Activated CD4-positive, alpha-beta T cell treated with anti-CD3 and anti-CD28 coated beads for 36 hours (primary cell): ENCODE data around the gene PKNOX2. TPM values are rescaled to one million over a fixed set of nuclear protein-coding genes. Genes with fewer than 3 reads are reported as not detected.

Experiments
- ATAC-seq: fragments of 200-7000 bp; cut with Tn5 transposase; one replicate; pipeline ENCODE4 v1.10.0; 2021; ENCODE audit warnings: mild to moderate bottlenecking, moderate library complexity
- CTCF ChIA-PET: fragments of 350-600 bp; sonication (Branson Sonifier 250); formaldehyde crosslinking; loops from one replicate; lab custom pipeline; 2021; ENCODE audit warnings: antibody characterized with exemption; lab: Charles Lee
- POLR2A ChIA-PET: fragments of 350-600 bp; sonication (Branson Sonifier 250); formaldehyde crosslinking; loops from one replicate; lab custom pipeline; 2021; ENCODE audit warnings: antibody characterized with exemption, inconsistent platforms; lab: Charles Lee
- DNase-seq: peaks from one replicate; pipeline ENCODE4 v3.0.0-alpha.2; 2020
- H3K27ac Mint-ChIP-seq: one replicate; pipeline ENCODE4 v1.8.0; 2021; ENCODE audit warnings: mixed read lengths
- H3K27me3 Mint-ChIP-seq: one replicate; pipeline ENCODE4 v1.8.0; 2021; ENCODE audit warnings: mixed read lengths
- H3K36me3 Mint-ChIP-seq: one replicate; pipeline ENCODE4 v1.8.0; 2021; ENCODE audit warnings: low read depth, mixed read lengths
- H3K4me1 Mint-ChIP-seq: one replicate; pipeline ENCODE4 v1.8.0; 2021; ENCODE audit warnings: mixed read lengths
- H3K4me3 Mint-ChIP-seq: one replicate; pipeline ENCODE4 v1.8.0; 2021; ENCODE audit warnings: mild to moderate bottlenecking, moderate library complexity, mixed read lengths
- H3K9me3 Mint-ChIP-seq: one replicate; pipeline ENCODE4 v1.8.0; 2021; ENCODE audit warnings: low read depth, mixed read lengths
- intact Hi-C, 2 experiments: fragments of 100-400 bp; cut with DNase I in 1 of 2; cut with micrococcal nuclease in 1 of 2; formaldehyde crosslinking; loops; one replicate each; pipeline versions ENCODE4 v1.14.2 to v1.15.1; 2022 to 2024; cut with DNase I, micrococcal nuclease
- total RNA-seq, 2 experiments: library from RNA; stranded (reverse); gene quantifications; one replicate each; pipeline ENCODE4 v1.2.3, GENCODE V29; 2021

Gene PKNOX2
- total RNA-seq, 2 experiments from 2014 or later, result not detected

DNA sequence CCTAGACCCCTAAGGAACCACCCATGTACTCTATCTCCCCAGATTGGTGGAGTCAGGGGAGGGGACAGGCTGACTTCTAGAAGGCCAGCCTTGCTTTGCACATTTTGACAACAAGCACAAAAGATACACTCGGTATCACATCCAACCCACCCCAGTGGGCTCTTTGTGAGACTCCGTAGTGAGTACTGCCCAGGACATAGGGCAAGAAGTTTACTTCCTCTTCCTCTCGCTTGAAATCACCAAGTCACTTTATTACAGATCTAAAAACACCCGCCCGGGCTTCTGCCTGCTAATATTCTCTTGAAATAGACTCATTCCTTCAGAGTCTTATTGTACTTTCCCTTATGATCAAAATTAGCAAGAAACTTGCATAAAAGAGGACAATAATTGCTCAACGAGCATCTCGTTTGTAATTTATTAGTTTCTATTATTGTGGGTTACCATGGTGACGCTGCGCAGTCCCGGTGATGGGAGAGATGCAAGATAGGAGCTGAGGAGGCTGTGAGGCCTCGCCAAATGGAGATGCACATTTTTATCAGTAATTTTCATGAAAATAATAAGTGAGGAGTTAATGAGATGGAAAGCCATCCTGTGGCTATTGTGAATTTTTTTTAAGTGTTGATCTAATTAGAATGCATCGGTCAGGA is 234.6 kb downstream of the PKNOX2 start:
- peaks cover 41% of the 10 kb centered on the region for H3K27me3 Mint-ChIP-seq
- CTCF ChIA-PET, result no interaction called here

DNA sequence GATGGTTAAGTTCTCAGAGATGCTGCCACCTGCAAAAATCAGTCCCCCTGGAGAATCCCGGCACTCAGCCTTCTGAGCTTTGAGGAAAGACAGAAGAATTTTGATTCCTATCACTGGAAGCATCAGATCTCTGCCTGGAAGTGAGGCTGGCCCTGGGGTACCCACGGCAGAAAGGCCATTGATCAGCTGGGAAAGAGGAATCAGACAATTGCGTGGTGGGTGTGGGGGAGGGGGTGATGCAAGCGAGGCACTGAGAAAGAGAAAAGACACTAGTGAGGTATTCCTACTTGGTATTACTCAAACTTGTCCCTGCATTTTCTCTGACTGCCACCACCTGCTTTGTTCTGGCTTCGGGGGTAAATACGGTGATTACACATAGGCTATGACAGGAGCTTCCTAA is 235.4 kb downstream of the PKNOX2 start:
- intact Hi-C loops, result loop anchor here in 1 of 2 experiments (10.0 kb wide), 1 partner anchor 305 kb away; no protein-coding TSS in a partner anchor
- CTCF ChIA-PET, result interaction anchor here (1.0 kb wide), 1 partner anchor 15 kb away, joined by 3 read pairs; no protein-coding TSS in a partner anchor
- Mint-ChIP-seq H3K36me3 (no peaks in the 10 kb centered on the region), H3K27me3 (peaks cover 45% of the 10 kb centered on the region), H3K9me3 (no peaks in the 10 kb centered on the region), H3K4me1 (peaks cover under 1% of the 10 kb centered on the region), H3K4me3 (no peak overlapping the region), H3K27ac (no peak overlapping the region)
- POLR2A ChIA-PET, result no interaction called here
- no peak for DNase-seq
- no peak for ATAC-seq

More for the DNA sequence above, 234.6 kb downstream of the PKNOX2 start:
- POLR2A ChIA-PET, result no interaction called here
- no peak overlapping the region for H3K27ac Mint-ChIP-seq
- H3K9me3 Mint-ChIP-seq, result no peaks in the 10 kb centered on the region
- H3K4me1 Mint-ChIP-seq, result no peaks in the 10 kb centered on the region
- H3K4me3 Mint-ChIP-seq, result no peak overlapping the region
- no peak for ATAC-seq
- no peaks in the 10 kb centered on the region for H3K36me3 Mint-ChIP-seq
- intact Hi-C loops, result no loop called here
- no peak for DNase-seq

DNA sequence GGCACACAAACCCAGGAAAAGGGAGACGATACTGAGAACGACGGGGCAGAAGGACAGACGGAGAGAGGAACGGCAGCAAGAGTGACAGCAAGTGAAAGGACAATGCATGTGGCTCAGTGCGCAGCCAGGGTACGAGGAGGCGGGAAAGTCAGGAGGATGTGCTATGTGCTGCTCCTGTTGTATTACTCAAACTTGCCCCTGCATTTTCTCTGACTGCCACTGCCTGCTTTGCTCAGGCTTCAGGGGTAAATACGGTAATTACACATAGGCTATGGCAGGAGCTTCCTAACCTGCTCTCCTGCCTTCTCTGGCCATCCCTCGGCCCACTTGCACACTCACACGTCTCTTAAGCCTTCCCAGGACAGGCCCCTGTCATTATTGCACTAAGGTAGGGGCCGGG is 236.7 kb downstream of the PKNOX2 start:
- POLR2A ChIA-PET, result no interaction called here
- Mint-ChIP-seq H3K4me1 (peaks cover 2% of the 10 kb centered on the region), H3K4me3 (no peak overlapping the region), H3K36me3 (no peaks in the 10 kb centered on the region), H3K27ac (no peak overlapping the region), H3K27me3 (peaks cover 49% of the 10 kb centered on the region), H3K9me3 (no peaks in the 10 kb centered on the region)
- no peak for DNase-seq
- ATAC-seq, result no peak
- CTCF ChIA-PET, result interaction anchor here (1.0 kb wide), 2 partner anchors 13 to 331 kb away, joined by 3 to 4 read pairs; no protein-coding TSS in a partner anchor
- intact Hi-C loops, result loop anchor here in 1 of 2 experiments (10.0 kb wide), 1 partner anchor 306 kb away; no protein-coding TSS in a partner anchor

DNA sequence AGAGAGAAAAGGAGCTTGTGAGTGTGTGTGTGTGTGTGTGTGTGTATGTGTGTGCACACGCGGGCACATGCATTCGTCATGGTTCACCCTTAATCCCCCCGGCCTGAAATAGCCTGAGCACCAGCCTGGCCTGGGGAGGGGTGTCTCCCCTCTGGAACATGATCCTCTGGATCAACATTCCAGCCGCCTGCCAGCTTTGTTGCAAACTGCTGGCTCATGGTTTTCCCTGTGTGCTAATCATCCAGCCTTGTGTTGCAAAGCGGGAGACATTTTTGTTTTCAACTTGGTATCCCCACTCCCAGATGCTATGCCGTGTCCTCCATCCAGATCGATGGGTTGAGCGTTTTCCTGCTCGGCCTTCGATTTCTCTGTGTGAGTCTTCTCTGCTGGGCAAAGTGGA is 237.2 kb downstream of the PKNOX2 start:
- peaks cover 51% of the 10 kb centered on the region for H3K27me3 Mint-ChIP-seq

DNA sequence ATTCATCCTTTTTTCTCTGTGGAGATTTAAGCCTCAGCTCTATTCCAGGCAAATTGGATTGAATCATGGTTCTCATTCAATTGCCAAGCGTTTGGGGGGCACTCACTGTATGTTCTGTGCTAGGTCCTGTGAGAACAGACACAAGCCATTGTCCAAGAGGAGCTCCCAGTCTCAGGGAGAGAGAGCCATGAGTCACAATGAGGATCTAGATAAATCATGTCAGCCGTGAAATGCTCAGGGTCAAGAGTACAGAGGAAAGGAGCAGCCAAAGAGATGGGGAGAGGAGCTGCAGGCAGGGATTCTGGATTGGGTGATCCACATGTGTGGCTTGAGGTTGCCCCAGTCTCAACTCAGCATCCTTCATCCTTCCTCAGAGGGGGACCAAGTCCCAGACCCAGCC is 237.9 kb downstream of the PKNOX2 start:
- ATAC-seq (no peak), DNase-seq (no peak)
- H3K27ac Mint-ChIP-seq, result no peak overlapping the region
- peaks cover 54% of the 10 kb centered on the region for H3K27me3 Mint-ChIP-seq
- POLR2A ChIA-PET, result no interaction called here
- no peaks in the 10 kb centered on the region for H3K9me3 Mint-ChIP-seq
- no peak overlapping the region for H3K4me3 Mint-ChIP-seq
- intact Hi-C loops, result loop anchor here in 1 of 2 experiments (10.0 kb wide), 1 partner anchor 308 kb away; no protein-coding TSS in a partner anchor
- peaks cover 2% of the 10 kb centered on the region for H3K4me1 Mint-ChIP-seq
- CTCF ChIA-PET, result interaction anchor here (0.6 to 0.8 kb wide), 2 partner anchors 8 to 12 kb away, joined by 3 read pairs; no protein-coding TSS in a partner anchor
- H3K36me3 Mint-ChIP-seq, result no peaks in the 10 kb centered on the region

More for the DNA sequence above, 237.2 kb downstream of the PKNOX2 start:
- Mint-ChIP-seq H3K27ac (no peak overlapping the region), H3K36me3 (no peaks in the 10 kb centered on the region), H3K9me3 (no peaks in the 10 kb centered on the region), H3K4me3 (no peak overlapping the region), H3K4me1 (peaks cover 2% of the 10 kb centered on the region)
- ChIA-PET CTCF (no interaction called here), POLR2A (no interaction called here)
- no peak for ATAC-seq
- no peak for DNase-seq
- intact Hi-C loops, result loop anchor here in 1 of 2 experiments (10.0 kb wide), 1 partner anchor 307 kb away; no protein-coding TSS in a partner anchor

DNA sequence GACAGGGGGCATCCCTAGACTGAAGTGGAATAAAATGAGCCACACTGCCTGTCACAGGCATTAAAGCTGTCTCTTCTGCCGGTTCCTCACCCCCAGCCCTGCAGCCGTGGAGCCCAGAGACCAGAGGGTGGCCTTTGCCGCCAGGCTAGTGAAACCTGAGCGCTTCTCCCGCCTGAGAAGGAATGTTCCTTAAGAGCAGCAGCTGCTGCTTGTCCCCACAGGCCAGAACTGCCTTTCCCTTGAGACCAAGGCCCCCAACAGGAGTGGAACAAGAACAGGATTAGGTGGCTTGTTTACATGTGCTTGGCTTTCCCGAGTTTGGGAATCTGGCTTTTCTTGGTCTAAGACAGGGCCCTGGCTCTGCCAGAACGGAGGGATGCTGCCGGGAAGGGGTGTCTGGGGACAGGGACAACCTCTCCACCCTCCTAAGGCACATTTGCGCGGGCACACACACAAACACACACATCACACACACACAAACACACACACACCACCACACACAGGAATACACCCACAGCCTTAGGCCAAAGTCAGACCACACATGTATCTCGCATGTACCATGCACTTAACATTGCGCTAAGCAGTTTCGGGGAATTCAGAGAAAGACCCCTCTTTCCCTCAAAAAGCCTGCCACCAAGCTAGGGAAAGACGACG is 239.7 kb downstream of the PKNOX2 start:
- Mint-ChIP-seq H3K4me3 (no peak overlapping the region), H3K9me3 (no peaks in the 10 kb centered on the region), H3K27me3 (peaks cover 56% of the 10 kb centered on the region), H3K27ac (no peak overlapping the region), H3K36me3 (no peaks in the 10 kb centered on the region), H3K4me1 (peaks cover 2% of the 10 kb centered on the region)
- no peak for DNase-seq
- intact Hi-C loops, result loop anchor here in 1 of 2 experiments (2.0 to 10.0 kb wide), 2 partner anchors 55 to 309 kb away; no protein-coding TSS in a partner anchor
- ChIA-PET CTCF (interaction anchor here (0.6 to 1.9 kb wide), 6 partner anchors 9 to 247 kb away, joined by 3 to 7 read pairs (median 4); no protein-coding TSS in a partner anchor), POLR2A (no interaction called here)
- no peak for ATAC-seq

DNA sequence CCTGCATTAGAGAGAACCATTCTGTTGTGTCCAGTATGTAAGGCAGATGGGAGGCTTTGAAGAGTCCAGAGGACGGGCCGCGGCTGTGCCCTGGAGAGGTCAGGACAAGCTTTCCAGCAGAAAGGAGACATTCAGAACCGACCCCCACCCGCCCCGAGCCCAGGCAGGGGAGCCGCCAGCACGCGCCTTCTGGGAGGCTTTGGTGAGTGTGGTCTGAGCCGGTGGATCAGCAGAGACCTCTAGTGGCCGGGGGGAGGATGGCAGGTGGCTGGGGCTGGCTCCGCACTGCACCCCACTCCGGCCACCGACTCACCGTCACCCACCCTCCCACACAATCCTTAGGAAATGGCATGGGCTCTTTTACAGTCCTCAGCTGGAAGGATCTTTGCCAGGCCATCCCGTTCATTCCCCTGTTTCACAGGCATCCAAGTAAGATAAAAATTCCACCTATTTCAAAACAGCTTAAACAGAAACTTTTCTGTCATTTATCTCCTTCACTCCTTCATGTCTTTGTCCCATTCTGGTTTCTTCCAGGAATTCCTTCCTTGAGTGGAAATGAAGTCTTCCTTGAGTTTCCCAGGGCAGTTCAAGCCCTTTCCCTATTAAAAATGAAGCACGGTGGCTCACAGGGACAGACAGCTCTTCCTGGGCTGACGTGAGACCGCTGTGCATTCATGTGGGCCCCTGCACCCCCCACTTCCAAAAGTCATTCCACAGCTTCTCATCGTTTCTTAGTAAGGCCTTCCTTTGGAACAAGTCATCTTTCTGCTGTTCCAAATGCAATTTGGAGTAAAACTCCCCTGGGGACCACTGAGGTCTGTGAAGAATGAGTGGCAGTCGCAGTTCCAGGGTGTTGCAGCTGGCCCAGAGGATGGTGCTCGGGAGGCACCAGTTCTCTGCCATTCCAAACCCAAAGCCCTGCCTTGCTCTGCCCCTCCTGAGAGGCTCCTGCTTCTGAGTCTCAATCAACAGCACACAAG is 240.6 kb downstream of the PKNOX2 start:
- ChIA-PET POLR2A (no interaction called here), CTCF (interaction anchor here (0.7 to 1.9 kb wide), 9 partner anchors 8 to 553 kb away, joined by 3 to 7 read pairs (median 4); no protein-coding TSS in a partner anchor)
- Mint-ChIP-seq H3K4me3 (no peak overlapping the region), H3K9me3 (no peaks in the 10 kb centered on the region), H3K27ac (no peak overlapping the region), H3K27me3 (peaks cover 53% of the 10 kb centered on the region), H3K36me3 (no peaks in the 10 kb centered on the region), H3K4me1 (peaks cover 2% of the 10 kb centered on the region)
- intact Hi-C loops, result loop anchor here in 1 of 2 experiments (2.0 to 10.0 kb wide), 3 partner anchors 56 to 310 kb away; partner anchors contain the start of gene PKNOX2
- ATAC-seq (peak; percentile 96), DNase-seq (peak; percentile 83)

DNA sequence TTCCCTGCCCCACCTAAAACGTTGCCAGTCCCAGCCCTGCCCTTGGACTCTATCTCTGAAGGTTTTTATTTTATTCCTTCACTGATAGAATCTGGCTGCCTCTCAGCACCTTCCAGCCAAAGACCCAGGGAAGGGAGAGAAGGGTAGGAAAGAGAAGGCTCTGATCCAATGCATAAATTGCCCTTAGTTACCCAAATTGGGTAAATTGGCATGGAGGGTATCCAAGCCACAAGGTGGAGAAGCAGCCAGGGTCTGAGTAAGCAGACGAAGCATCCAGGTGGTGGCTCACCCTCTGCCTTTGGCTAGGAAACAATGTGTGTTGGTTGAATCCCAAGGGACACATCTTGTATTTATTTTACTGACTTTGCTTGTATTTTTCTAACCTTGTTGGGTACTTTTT is 242.5 kb downstream of the PKNOX2 start:
- CTCF ChIA-PET, result no interaction called here
- peaks cover 40% of the 10 kb centered on the region for H3K27me3 Mint-ChIP-seq
- no peak overlapping the region for H3K27ac Mint-ChIP-seq
- no peak for ATAC-seq
- intact Hi-C loops, result loop anchor here in 1 of 2 experiments (5.0 to 10.0 kb wide), 2 partner anchors 245 to 312 kb away; partner anchors contain the start of gene PKNOX2
- no peaks in the 10 kb centered on the region for H3K9me3 Mint-ChIP-seq
- H3K4me1 Mint-ChIP-seq, result peaks cover 2% of the 10 kb centered on the region
- POLR2A ChIA-PET, result interaction anchor here (0.6 kb wide), 1 partner anchor 57 kb away, joined by 4 read pairs; no protein-coding TSS in a partner anchor
- DNase-seq, result no peak
- no peak overlapping the region for H3K4me3 Mint-ChIP-seq
- H3K36me3 Mint-ChIP-seq, result no peaks in the 10 kb centered on the region

DNA sequence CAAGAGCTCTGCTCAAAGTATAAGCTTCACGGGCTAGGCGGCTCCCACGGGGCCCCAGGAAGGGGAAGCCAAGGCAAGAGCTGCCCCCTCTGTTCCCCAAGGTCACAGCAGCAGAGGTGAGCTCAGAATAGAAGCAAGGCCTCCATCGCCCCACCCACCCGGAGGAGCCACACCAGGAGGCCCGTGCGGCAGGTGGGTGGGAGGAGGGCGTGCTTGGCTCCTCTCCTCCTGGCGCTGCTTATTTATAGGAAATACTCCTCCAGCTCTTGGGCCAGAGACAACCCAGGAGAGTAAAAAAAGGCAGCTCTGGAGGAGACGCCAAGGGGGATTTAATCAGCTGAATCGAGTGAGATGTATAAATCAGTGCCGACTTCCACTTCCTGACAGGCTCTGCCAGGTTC is 243.8 kb downstream of the PKNOX2 start:
- intact Hi-C loops, result loop anchor here in 1 of 2 experiments (5.0 to 10.0 kb wide), 2 partner anchors 246 to 314 kb away; partner anchors contain the start of gene PKNOX2
- ChIA-PET CTCF (no interaction called here), POLR2A (no interaction called here)
- Mint-ChIP-seq H3K9me3 (no peaks in the 10 kb centered on the region), H3K27ac (no peak overlapping the region), H3K27me3 (peaks cover 40% of the 10 kb centered on the region), H3K4me3 (no peak overlapping the region), H3K4me1 (peaks cover 2% of the 10 kb centered on the region), H3K36me3 (no peaks in the 10 kb centered on the region)
- ATAC-seq, result no peak
- no peak for DNase-seq

DNA sequence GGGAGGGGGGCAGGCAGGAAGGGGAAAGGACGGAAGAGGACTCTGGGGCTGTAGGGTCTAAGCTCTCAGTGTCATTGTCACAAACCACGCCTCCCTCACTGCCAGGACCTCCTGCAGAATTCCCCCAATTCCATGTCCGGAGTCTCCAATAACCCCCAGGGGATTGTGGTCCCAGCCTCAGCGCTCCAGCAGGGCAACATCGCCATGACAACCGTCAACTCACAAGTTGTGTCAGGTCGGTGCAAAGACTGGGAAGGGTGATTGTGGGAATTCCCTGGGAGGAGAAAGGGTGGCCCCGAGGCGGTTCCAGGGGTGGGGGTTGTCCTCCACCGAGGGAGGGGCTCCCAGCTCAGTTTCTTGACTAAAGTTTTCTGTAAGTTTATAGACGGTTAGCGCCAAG is 245.5 kb downstream of the PKNOX2 start:
- ATAC-seq (no peak), DNase-seq (no peak)
- no peaks in the 10 kb centered on the region for H3K36me3 Mint-ChIP-seq
- H3K4me1 Mint-ChIP-seq, result no peaks in the 10 kb centered on the region
- no peak overlapping the region for H3K4me3 Mint-ChIP-seq
- intact Hi-C loops, result no loop called here
- CTCF ChIA-PET, result interaction anchor here (0.6 kb wide), 1 partner anchor 269 kb away, joined by 3 read pairs; no protein-coding TSS in a partner anchor
- POLR2A ChIA-PET, result no interaction called here
- H3K9me3 Mint-ChIP-seq, result no peaks in the 10 kb centered on the region
- no peak overlapping the region for H3K27ac Mint-ChIP-seq
- peaks cover 29% of the 10 kb centered on the region for H3K27me3 Mint-ChIP-seq
